ENCODE measurements around the gene IMPG2. TPM values are rescaled to one million over a fixed set of nuclear protein-coding genes. Genes with fewer than 3 reads are reported as not detected.
"Not testable (repeated sequence)": the region's sequence is repeated elsewhere in the genome, so short reads cannot be mapped to it uniquely, and the experiment has no call there.

Gene IMPG2
- total and polyA plus RNA-seq, 4 donors: 0.01 to 0.37 (median 0.25) TPM; not detected in 1

- Histone ChIP-seq H3K27me3 (ENCODE audit: control insufficient read depth in 4 of 4, insufficient read depth in 4 of 4, low read length in 3 of 4) (no peaks in the 10 kb centered on the region), H3K9me3 (ENCODE audit: control insufficient read depth in 4 of 4, low read length in 3 of 4) (peaks cover 0 to 15% (median 3%) of the 10 kb centered on the region in 4 donors), H3K36me3 (ENCODE audit: control insufficient read depth in 4 of 4, insufficient read depth in 3 of 4, low read depth in 1 of 4, low read length in 3 of 4) (peaks cover 0 to 2% (median 0%) of the 10 kb centered on the region in 4 donors), H3K4me3 (ENCODE audit: low read depth in 1 of 3, low read length in 3 of 3) (no peak overlapping the region), H3K4me1 (ENCODE audit: control insufficient read depth in 4 of 4, insufficient read depth in 4 of 4, low read length in 3 of 4) (no peaks in the 10 kb centered on the region), H3K9ac (ENCODE audit: low read depth in 1 of 2, low read length in 2 of 2) (no peak overlapping the region), H3K27ac (ENCODE audit: low read depth in 1 of 2, low read length in 2 of 2) (no peak overlapping the region)
- no peak for TF ChIP-seq FOXA2 (IDR thresholded peaks at IDR 0.05)
- no peak for TF ChIP-seq NR2F2 (IDR thresholded peaks at IDR 0.05)
- TF ChIP-seq CTCF (IDR thresholded peaks at IDR 0.05; ENCODE audit: low read depth, low read length, missing input control): no peak
- no peak for TF ChIP-seq ATF3 (IDR thresholded peaks at IDR 0.05)
- TF ChIP-seq SP1 (IDR thresholded peaks at IDR 0.05): no peak
- no peak for TF ChIP-seq EGR1 (IDR thresholded peaks at IDR 0.05; ENCODE audit: low read depth in 2 of 2)
- TF ChIP-seq JUND (IDR thresholded peaks at IDR 0.05): no peak
- TF ChIP-seq GABPA (IDR thresholded peaks at IDR 0.05 in 1 of 2, conservative IDR thresholded peaks at IDR 0.05 in 1 of 2): no peak
- TF ChIP-seq FOXA1 (IDR thresholded peaks at IDR 0.05): no peak
- TF ChIP-seq RAD21 (IDR thresholded peaks at IDR 0.05): no peak
- TF ChIP-seq, protein P1, sequence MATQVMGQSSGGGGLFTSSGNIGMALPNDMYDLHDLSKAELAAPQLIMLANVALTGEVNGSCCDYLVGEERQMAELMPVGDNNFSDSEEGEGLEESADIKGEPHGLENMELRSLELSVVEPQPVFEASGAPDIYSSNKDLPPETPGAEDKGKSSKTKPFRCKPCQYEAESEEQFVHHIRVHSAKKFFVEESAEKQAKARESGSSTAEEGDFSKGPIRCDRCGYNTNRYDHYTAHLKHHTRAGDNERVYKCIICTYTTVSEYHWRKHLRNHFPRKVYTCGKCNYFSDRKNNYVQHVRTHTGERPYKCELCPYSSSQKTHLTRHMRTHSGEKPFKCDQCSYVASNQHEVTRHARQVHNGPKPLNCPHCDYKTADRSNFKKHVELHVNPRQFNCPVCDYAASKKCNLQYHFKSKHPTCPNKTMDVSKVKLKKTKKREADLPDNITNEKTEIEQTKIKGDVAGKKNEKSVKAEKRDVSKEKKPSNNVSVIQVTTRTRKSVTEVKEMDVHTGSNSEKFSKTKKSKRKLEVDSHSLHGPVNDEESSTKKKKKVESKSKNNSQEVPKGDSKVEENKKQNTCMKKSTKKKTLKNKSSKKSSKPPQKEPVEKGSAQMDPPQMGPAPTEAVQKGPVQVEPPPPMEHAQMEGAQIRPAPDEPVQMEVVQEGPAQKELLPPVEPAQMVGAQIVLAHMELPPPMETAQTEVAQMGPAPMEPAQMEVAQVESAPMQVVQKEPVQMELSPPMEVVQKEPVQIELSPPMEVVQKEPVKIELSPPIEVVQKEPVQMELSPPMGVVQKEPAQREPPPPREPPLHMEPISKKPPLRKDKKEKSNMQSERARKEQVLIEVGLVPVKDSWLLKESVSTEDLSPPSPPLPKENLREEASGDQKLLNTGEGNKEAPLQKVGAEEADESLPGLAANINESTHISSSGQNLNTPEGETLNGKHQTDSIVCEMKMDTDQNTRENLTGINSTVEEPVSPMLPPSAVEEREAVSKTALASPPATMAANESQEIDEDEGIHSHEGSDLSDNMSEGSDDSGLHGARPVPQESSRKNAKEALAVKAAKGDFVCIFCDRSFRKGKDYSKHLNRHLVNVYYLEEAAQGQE (IDR thresholded peaks at IDR 0.05): no peak
- TF ChIP-seq TAF1 (conservative IDR thresholded peaks at IDR 0.05): no peak
- TF ChIP-seq, protein P2, sequence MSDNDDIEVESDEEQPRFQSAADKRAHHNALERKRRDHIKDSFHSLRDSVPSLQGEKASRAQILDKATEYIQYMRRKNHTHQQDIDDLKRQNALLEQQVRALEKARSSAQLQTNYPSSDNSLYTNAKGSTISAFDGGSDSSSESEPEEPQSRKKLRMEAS (IDR thresholded peaks at IDR 0.05): no peak
- DNase-seq (ENCODE audit: low spot score): no peak
Measured at GRCh38 chr3:101310978-101311375, 9.4 kb downstream of the IMPG2 start.

DNA sequence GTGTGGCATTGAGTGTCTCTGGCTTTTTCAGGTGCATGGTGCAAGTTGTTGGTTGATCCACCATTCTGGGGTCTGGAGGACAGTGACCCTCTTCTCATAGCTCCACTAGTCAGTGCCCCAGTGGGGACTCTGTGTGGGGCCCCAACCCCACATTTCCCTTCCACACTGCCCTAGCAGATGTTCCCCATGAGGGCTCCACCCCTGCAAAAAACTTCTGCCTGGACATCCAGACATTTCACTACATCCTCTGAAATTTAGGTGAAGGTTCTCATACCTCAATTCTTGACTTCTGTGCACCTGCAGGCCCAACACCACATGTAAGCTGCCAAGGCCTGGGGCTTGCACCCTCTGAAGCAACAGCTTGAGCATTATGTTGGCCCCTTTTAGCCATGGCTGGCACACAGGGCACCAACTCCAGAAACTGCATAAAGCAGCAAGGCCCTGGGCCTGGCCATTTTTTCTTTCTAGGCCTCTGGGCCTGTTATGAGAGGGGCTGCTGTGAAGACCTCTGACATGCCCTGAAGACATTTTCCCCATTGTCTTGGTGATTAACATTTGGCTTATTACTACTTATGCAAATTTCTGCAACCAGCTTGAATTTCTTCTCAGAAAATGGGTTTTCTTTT lies 12.1 kb downstream of the IMPG2 start:
- not testable (repeated sequence) for H3K9ac ChIP-seq (ENCODE audit: low read depth in 1 of 2, low read length in 2 of 2); H3K27ac ChIP-seq (ENCODE audit: low read depth in 1 of 2, low read length in 2 of 2); DNase-seq (ENCODE audit: low spot score); H3K4me1 ChIP-seq (ENCODE audit: control insufficient read depth in 4 of 4, insufficient read depth in 4 of 4, low read length in 3 of 4); H3K36me3 ChIP-seq (ENCODE audit: control insufficient read depth in 4 of 4, insufficient read depth in 3 of 4, low read depth in 1 of 4, low read length in 3 of 4); H3K4me3 ChIP-seq (ENCODE audit: low read depth in 1 of 3, low read length in 3 of 3); H3K27me3 ChIP-seq (ENCODE audit: control insufficient read depth in 4 of 4, insufficient read depth in 4 of 4, low read length in 3 of 4)
- peaks cover 0 to 15% (median 3%) of the 10 kb centered on the region in 4 donors for H3K9me3 ChIP-seq (ENCODE audit: control insufficient read depth in 4 of 4, low read length in 3 of 4)

Measured in liver (tissue), 9 donors.